Uterus (tissue), 2 donors: ENCODE results near the gene KIAA1217.

ENCODE experiments used
- POLR2A ChIP-seq, 2 donors: fragments of 450-650 bp; IDR thresholded peaks; one replicate each; pipeline ENCODE4 v1.6.1; 2016; ENCODE audit warnings: antibody characterized with exemption in 2 of 2, mild to moderate bottlenecking in 1 of 2, moderate library complexity in 1 of 2
- TF ChIP-seq, protein P1 (sequence below), 4 experiments: fragments of 200-600 bp in 2 of 4; fragments of 450-650 bp in 2 of 4; sonication (generic) in 2 of 4; IDR thresholded peaks; one replicate each; pipeline ENCODE4 v1.5.1; 2016 to 2019; ENCODE audit warnings: antibody characterized with exemption in 4 of 4, mild to moderate bottlenecking in 2 of 4, moderate library complexity in 1 of 4

GRCh38 chr10:24541239-24541753 is 332.4 kb downstream of the KIAA1217 start:
- TF ChIP-seq, protein P1, sequence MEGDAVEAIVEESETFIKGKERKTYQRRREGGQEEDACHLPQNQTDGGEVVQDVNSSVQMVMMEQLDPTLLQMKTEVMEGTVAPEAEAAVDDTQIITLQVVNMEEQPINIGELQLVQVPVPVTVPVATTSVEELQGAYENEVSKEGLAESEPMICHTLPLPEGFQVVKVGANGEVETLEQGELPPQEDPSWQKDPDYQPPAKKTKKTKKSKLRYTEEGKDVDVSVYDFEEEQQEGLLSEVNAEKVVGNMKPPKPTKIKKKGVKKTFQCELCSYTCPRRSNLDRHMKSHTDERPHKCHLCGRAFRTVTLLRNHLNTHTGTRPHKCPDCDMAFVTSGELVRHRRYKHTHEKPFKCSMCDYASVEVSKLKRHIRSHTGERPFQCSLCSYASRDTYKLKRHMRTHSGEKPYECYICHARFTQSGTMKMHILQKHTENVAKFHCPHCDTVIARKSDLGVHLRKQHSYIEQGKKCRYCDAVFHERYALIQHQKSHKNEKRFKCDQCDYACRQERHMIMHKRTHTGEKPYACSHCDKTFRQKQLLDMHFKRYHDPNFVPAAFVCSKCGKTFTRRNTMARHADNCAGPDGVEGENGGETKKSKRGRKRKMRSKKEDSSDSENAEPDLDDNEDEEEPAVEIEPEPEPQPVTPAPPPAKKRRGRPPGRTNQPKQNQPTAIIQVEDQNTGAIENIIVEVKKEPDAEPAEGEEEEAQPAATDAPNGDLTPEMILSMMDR (IDR thresholded peaks at IDR 0.05): no peak
- no peak for TF ChIP-seq POLR2A (IDR thresholded peaks at IDR 0.05)
